Karpas-422 (cell line): ENCODE results near the gene SLC43A3. TPM values are rescaled to one million over a fixed set of nuclear protein-coding genes. Genes with fewer than 3 reads are reported as not detected.

Experiments
- DNase-seq: peaks from one replicate; pipeline ENCODE4 v3.0.0-alpha.2; 2015
- H2AFZ ChIP-seq: fragments of 200-600 bp; sonication (generic); 2 replicates; pipeline ENCODE4 v1.6.1; 2014; ENCODE audit warnings: antibody characterized with exemption, low read length, mixed read lengths
- H3K27ac ChIP-seq: fragments of 200-600 bp; sonication (generic); 2 replicates; pipeline ENCODE4 v1.5.1; 2014; ENCODE audit warnings: mild to moderate bottlenecking, low read length, moderate library complexity
- H3K27me3 ChIP-seq: fragments of 200-600 bp; sonication (generic); 2 replicates; pipeline ENCODE4 v1.6.1; 2014; ENCODE audit warnings: low read length, mixed read lengths
- H3K36me3 ChIP-seq: fragments of 200-600 bp; sonication (generic); 2 replicates; pipeline ENCODE4 v1.6.1; 2014; ENCODE audit warnings: low read length, mixed read lengths; ENCODE audit not compliant: insufficient read depth
- H3K4me1 ChIP-seq: fragments of 200-600 bp; sonication (generic); 2 replicates; pipeline ENCODE4 v1.6.1; 2014; ENCODE audit warnings: mild to moderate bottlenecking, low read length, mixed read lengths
- H3K4me2 ChIP-seq: fragments of 200-600 bp; sonication (generic); 2 replicates; pipeline ENCODE4 v1.6.1; 2014; ENCODE audit warnings: low read length, low read depth, mild to moderate bottlenecking; ENCODE audit not compliant: poor library complexity, severe bottlenecking
- H3K4me3 ChIP-seq: fragments of 200-600 bp; sonication (generic); 2 replicates; pipeline ENCODE4 v1.5.1; 2014; ENCODE audit warnings: mild to moderate bottlenecking, antibody characterized with exemption, low read length, mixed read lengths
- H3K79me2 ChIP-seq: fragments of 200-600 bp; sonication (generic); 2 replicates; pipeline ENCODE4 v1.6.1; 2014; ENCODE audit warnings: mild to moderate bottlenecking, low read length, mixed read lengths
- H3K9ac ChIP-seq: fragments of 200-600 bp; sonication (generic); 2 replicates; pipeline ENCODE4 v1.6.0; 2014; ENCODE audit warnings: low read length
- H3K9me2 ChIP-seq: fragments of 200-600 bp; sonication (generic), shearing (Covaris generic); replicated peaks from 2 replicates; pipeline ENCODE4 v1.6.0; 2014; ENCODE audit warnings: mild to moderate bottlenecking, low read length, moderate library complexity; ENCODE audit not compliant: insufficient read depth
- H3K9me3 ChIP-seq: fragments of 300-700, 200-600 bp; sonication (generic); 2 replicates; pipeline ENCODE4 v1.6.1; 2014; ENCODE audit warnings: low read length, mixed read lengths
- H4K20me1 ChIP-seq: fragments of 200-600 bp; sonication (generic); 2 replicates; pipeline ENCODE4 v1.6.1; 2014; ENCODE audit warnings: mild to moderate bottlenecking, antibody characterized with exemption, low read length, low read depth; ENCODE audit not compliant: insufficient read depth
- total RNA-seq: library from RNA; depleted of rRNA; stranded (reverse); fragments of >200 nt; shearing (Covaris generic); gene quantifications from 2 replicates; pipeline ENCODE4 v1.2.3, GENCODE V29; 2014; ENCODE audit warnings: low replicate concordance

Gene SLC43A3
- total RNA-seq, 1 experiment from 2014 or later = 69.3 TPM

GRCh38 chr11:57386178-57386940 is 40.6 kb downstream of the SLC43A3 start:
- H3K36me3 ChIP-seq = no peaks in the 10 kb centered on the region

GRCh38 chr11:57380975-57381374 is 45.9 kb downstream of the SLC43A3 start, which contains the start of gene PRG3:
Gene PRG3 (minus strand): TSS chr11:57381150. CDS start chr11:57380708, 442 bp downstream.
- no peak within 1 kb of the TSS for H3K27ac ChIP-seq
- H4K20me1 ChIP-seq = no peaks in the 10 kb centered on the region
- H3K9me3 ChIP-seq = no peaks in the 10 kb centered on the region
- H3K4me3 ChIP-seq = no peak within 1 kb of the TSS
- no peaks in the 10 kb centered on the region for H3K36me3 ChIP-seq
- no peak within 1 kb of the TSS for H2AFZ ChIP-seq
- no peak within 1 kb of the TSS for H3K4me2 ChIP-seq
- H3K79me2 ChIP-seq = no peaks in the 10 kb centered on the region
- DNase-seq = no peak
- no peak within 1 kb of the TSS for H3K9ac ChIP-seq
- no peaks in the 10 kb centered on the region for H3K27me3 ChIP-seq
- no peaks in the 10 kb centered on the region for H3K9me2 ChIP-seq
- H3K4me1 ChIP-seq = no peaks in the 10 kb centered on the region

More at GRCh38 chr11:57386178-57386940, 40.6 kb downstream of the SLC43A3 start:
- no peak for DNase-seq
- no peak overlapping the region for H3K4me2 ChIP-seq
- no peaks in the 10 kb centered on the region for H3K9me2 ChIP-seq
- no peaks in the 10 kb centered on the region for H4K20me1 ChIP-seq
- H3K4me1 ChIP-seq = no peaks in the 10 kb centered on the region
- no peaks in the 10 kb centered on the region for H3K27me3 ChIP-seq
- no peak overlapping the region for H3K9ac ChIP-seq
- H3K4me3 ChIP-seq = no peak overlapping the region
- H2AFZ ChIP-seq = no peak overlapping the region
- no peaks in the 10 kb centered on the region for H3K79me2 ChIP-seq
- H3K27ac ChIP-seq = no peak overlapping the region
- no peaks in the 10 kb centered on the region for H3K9me3 ChIP-seq

- no peaks in the 10 kb centered on the region for H3K9me2 ChIP-seq
- no peak overlapping the region for H3K4me3 ChIP-seq
- no peak overlapping the region for H3K4me2 ChIP-seq
- no peaks in the 10 kb centered on the region for H3K4me1 ChIP-seq
- H4K20me1 ChIP-seq = no peaks in the 10 kb centered on the region
- no peaks in the 10 kb centered on the region for H3K27me3 ChIP-seq
- H3K79me2 ChIP-seq = no peaks in the 10 kb centered on the region
- H3K27ac ChIP-seq = no peak overlapping the region
- no peak overlapping the region for H3K9ac ChIP-seq
- DNase-seq = no peak
- H3K36me3 ChIP-seq = no peaks in the 10 kb centered on the region
- H3K9me3 ChIP-seq = no peaks in the 10 kb centered on the region
- no peak overlapping the region for H2AFZ ChIP-seq
Measured at GRCh38 chr11:57379732-57380131, 47.2 kb downstream of the SLC43A3 start.

GRCh38 chr11:57378186-57378585 is 48.7 kb downstream of the SLC43A3 start:
- Histone ChIP-seq H3K4me2 (no peak overlapping the region), H4K20me1 (no peaks in the 10 kb centered on the region), H3K9me2 (no peaks in the 10 kb centered on the region), H3K79me2 (no peaks in the 10 kb centered on the region), H2AFZ (no peak overlapping the region), H3K4me3 (no peak overlapping the region), H3K9ac (no peak overlapping the region), H3K4me1 (no peaks in the 10 kb centered on the region), H3K9me3 (no peaks in the 10 kb centered on the region), H3K36me3 (no peaks in the 10 kb centered on the region), H3K27ac (no peak overlapping the region), H3K27me3 (no peaks in the 10 kb centered on the region)
- no peak for DNase-seq

GRCh38 chr11:57377107-57377506 is 49.8 kb downstream of the SLC43A3 start:
- Histone ChIP-seq H3K9me3 (no peaks in the 10 kb centered on the region), H3K9ac (no peak overlapping the region), H4K20me1 (no peaks in the 10 kb centered on the region), H3K9me2 (no peaks in the 10 kb centered on the region), H3K27ac (no peak overlapping the region), H3K4me2 (no peak overlapping the region), H2AFZ (no peak overlapping the region), H3K4me1 (no peaks in the 10 kb centered on the region), H3K79me2 (no peaks in the 10 kb centered on the region), H3K36me3 (no peaks in the 10 kb centered on the region), H3K27me3 (no peaks in the 10 kb centered on the region), H3K4me3 (no peak overlapping the region)
- DNase-seq = no peak

GRCh38 chr11:57376095-57377090 is 50.5 kb downstream of the SLC43A3 start:
- no peak overlapping the region for H2AFZ ChIP-seq
- DNase-seq = no peak
- no peak overlapping the region for H3K4me3 ChIP-seq
- H3K9ac ChIP-seq = no peak overlapping the region
- no peaks in the 10 kb centered on the region for H3K9me3 ChIP-seq
- no peak overlapping the region for H3K27ac ChIP-seq
- no peaks in the 10 kb centered on the region for H3K79me2 ChIP-seq
- H3K9me2 ChIP-seq = no peaks in the 10 kb centered on the region
- H3K36me3 ChIP-seq = no peaks in the 10 kb centered on the region
- no peaks in the 10 kb centered on the region for H4K20me1 ChIP-seq
- no peak overlapping the region for H3K4me2 ChIP-seq
- H3K27me3 ChIP-seq = no peaks in the 10 kb centered on the region
- H3K4me1 ChIP-seq = no peaks in the 10 kb centered on the region

GRCh38 chr11:57375490-57375889 is 51.4 kb downstream of the SLC43A3 start:
- H3K9ac ChIP-seq = no peak overlapping the region
- no peak overlapping the region for H3K4me3 ChIP-seq
- H4K20me1 ChIP-seq = no peaks in the 10 kb centered on the region
- no peaks in the 10 kb centered on the region for H3K9me3 ChIP-seq
- H3K4me1 ChIP-seq = no peaks in the 10 kb centered on the region
- H3K4me2 ChIP-seq = no peak overlapping the region
- H3K36me3 ChIP-seq = no peaks in the 10 kb centered on the region
- no peaks in the 10 kb centered on the region for H3K9me2 ChIP-seq
- no peak overlapping the region for H3K27ac ChIP-seq
- no peaks in the 10 kb centered on the region for H3K27me3 ChIP-seq
- no peak for DNase-seq
- H3K79me2 ChIP-seq = no peaks in the 10 kb centered on the region
- H2AFZ ChIP-seq = no peak overlapping the region

- Histone ChIP-seq H3K4me1 (no peaks in the 10 kb centered on the region), H3K27ac (no peak overlapping the region), H3K27me3 (no peaks in the 10 kb centered on the region), H4K20me1 (no peaks in the 10 kb centered on the region), H3K9ac (no peak overlapping the region), H3K4me3 (no peak overlapping the region), H3K4me2 (no peak overlapping the region), H3K9me2 (no peaks in the 10 kb centered on the region), H3K9me3 (no peaks in the 10 kb centered on the region), H3K79me2 (no peaks in the 10 kb centered on the region), H2AFZ (no peak overlapping the region), H3K36me3 (no peaks in the 10 kb centered on the region)
- no peak for DNase-seq
Measured at GRCh38 chr11:57374966-57375365, 52.0 kb downstream of the SLC43A3 start.
